Body of pancreas (tissue), 4 donors: Measurements from ENCODE around the gene PDE9A. TPM values are rescaled to one million over a fixed set of nuclear protein-coding genes. Genes with fewer than 3 reads are reported as not detected.

Experiments
- ATAC-seq: fragments of 150-250 bp; one replicate; pipeline ENCODE4 v1.9.1; 2016
- DNase-seq, 4 donors: peaks; one replicate each; pipeline ENCODE4 v3.0.0-alpha.2; 2019
- H3K27ac ChIP-seq, 4 donors: fragments of 200-600 bp; sonication (generic); 1 replicate in 3 of 4; 2 replicates in 1 of 4; pipeline versions ENCODE4 v1.5.1 to v1.6.1; 2016 to 2019; ENCODE audit warnings: mild to moderate bottlenecking in 1 of 4, mixed read lengths in 1 of 4, moderate library complexity in 1 of 4
- H3K27me3 ChIP-seq, 2 donors: fragments of 200-600 bp; sonication (generic); one replicate each; pipeline ENCODE4 v1.6.0; 2016; ENCODE audit warnings: mild to moderate bottlenecking in 1 of 2
- H3K36me3 ChIP-seq, 2 donors: fragments of 200-600 bp; sonication (generic); replicated peaks in 1 of 2; 2 replicates each; pipeline ENCODE4 v1.5.1; 2016; ENCODE audit warnings: low read depth in 2 of 2; ENCODE audit not compliant: insufficient read depth in 1 of 2
- H3K4me1 ChIP-seq: fragments of 200-600 bp; sonication (generic); one replicate; pipeline ENCODE4 v1.6.0; 2016
- H3K4me3 ChIP-seq, 2 donors: fragments of 200-600 bp; sonication (generic); 1 replicate in 1 of 2; 2 replicates in 1 of 2; pipeline ENCODE4 v1.5.1; 2016 to 2019
- H3K9me3 ChIP-seq, 3 donors: fragments of 200-600 bp; sonication (generic); 1 replicate in 2 of 3; 2 replicates in 1 of 3; pipeline ENCODE4 v1.5.1; 2016
- POLR2A ChIP-seq, 3 donors: fragments of 450-650 bp; IDR thresholded peaks; one replicate each; pipeline ENCODE4 v1.6.1; 2016; ENCODE audit warnings: antibody characterized with exemption in 3 of 3, mild to moderate bottlenecking in 2 of 3
- WGBS, 2 donors: methylation state at CpG; one replicate each; pipeline ENCODE4 v1.1.5; 2017; 5-methylcytosine and 5-hydroxymethylcytosine counted together
- intact Hi-C: fragments of 100-400 bp; cut with DNase I; formaldehyde crosslinking; loops from one replicate; pipeline ENCODE4 v1.15.1; 2023
- total RNA-seq, 2 donors: library from RNA; depleted of rRNA; stranded (reverse); fragments of >200 nt; gene quantifications; one replicate each; pipeline ENCODE4 v1.1.0, GENCODE V29; 2016
- TF ChIP-seq, protein P1 (sequence below), 7 experiments: fragments of 450-650 bp in 4 of 7; fragments of 200-600 bp in 3 of 7; sonication (generic) in 3 of 7; IDR thresholded peaks; one replicate each; pipeline ENCODE4 v1.5.1; 2016 to 2019; ENCODE audit warnings: antibody characterized with exemption in 7 of 7

PDE9A gene
- total RNA-seq, 2 donors from 2014 or later, result 5.2 to 7.9 TPM

GRCh38 chr21:42737951-42738590, 84.7 kb downstream of the PDE9A start:
- TF ChIP-seq, protein P1, sequence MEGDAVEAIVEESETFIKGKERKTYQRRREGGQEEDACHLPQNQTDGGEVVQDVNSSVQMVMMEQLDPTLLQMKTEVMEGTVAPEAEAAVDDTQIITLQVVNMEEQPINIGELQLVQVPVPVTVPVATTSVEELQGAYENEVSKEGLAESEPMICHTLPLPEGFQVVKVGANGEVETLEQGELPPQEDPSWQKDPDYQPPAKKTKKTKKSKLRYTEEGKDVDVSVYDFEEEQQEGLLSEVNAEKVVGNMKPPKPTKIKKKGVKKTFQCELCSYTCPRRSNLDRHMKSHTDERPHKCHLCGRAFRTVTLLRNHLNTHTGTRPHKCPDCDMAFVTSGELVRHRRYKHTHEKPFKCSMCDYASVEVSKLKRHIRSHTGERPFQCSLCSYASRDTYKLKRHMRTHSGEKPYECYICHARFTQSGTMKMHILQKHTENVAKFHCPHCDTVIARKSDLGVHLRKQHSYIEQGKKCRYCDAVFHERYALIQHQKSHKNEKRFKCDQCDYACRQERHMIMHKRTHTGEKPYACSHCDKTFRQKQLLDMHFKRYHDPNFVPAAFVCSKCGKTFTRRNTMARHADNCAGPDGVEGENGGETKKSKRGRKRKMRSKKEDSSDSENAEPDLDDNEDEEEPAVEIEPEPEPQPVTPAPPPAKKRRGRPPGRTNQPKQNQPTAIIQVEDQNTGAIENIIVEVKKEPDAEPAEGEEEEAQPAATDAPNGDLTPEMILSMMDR (IDR thresholded peaks at IDR 0.05), result no peak
- TF ChIP-seq POLR2A (IDR thresholded peaks at IDR 0.05), result no peak
- Histone ChIP-seq H3K4me1 (peaks cover 40% of the 10 kb centered on the region), H3K36me3 (no peaks in the 10 kb centered on the region), H3K27me3 (no peaks in the 10 kb centered on the region), H3K27ac (peak overlapping the region; percentile 37 to 78 (median 66)), H3K9me3 (no peaks in the 10 kb centered on the region), H3K4me3 (no peak overlapping the region)
- 56 to 60% methylated on average over 13 to 16 of the region's 16 CpGs for WGBS, 2 donors
- peak in 3 of 4 donors; percentile 28 to 43 (median 42) for DNase-seq
- ATAC-seq, result peak; percentile 62
- intact Hi-C loops, result no loop called here

- Histone ChIP-seq H3K27me3 (no peaks in the 10 kb centered on the region), H3K36me3 (no peaks in the 10 kb centered on the region), H3K4me1 (peaks cover 31% of the 10 kb centered on the region), H3K27ac (peak overlapping the region in 3 of 4 donors; percentile 65 to 78 (median 68)), H3K9me3 (no peaks in the 10 kb centered on the region), H3K4me3 (no peak overlapping the region)
- TF ChIP-seq, protein P1 (IDR thresholded peaks at IDR 0.05), result no peak
- TF ChIP-seq POLR2A (IDR thresholded peaks at IDR 0.05), result no peak
- 84 to 87% methylated on average over 7 to 21 of the region's 21 CpGs for WGBS, 2 donors
- DNase-seq (no peak), ATAC-seq (no peak)
- intact Hi-C loops, result no loop called here
These were observed 85.9 kb downstream of the PDE9A start for GRCh38 chr21:42739061-42739931.

DNA sequence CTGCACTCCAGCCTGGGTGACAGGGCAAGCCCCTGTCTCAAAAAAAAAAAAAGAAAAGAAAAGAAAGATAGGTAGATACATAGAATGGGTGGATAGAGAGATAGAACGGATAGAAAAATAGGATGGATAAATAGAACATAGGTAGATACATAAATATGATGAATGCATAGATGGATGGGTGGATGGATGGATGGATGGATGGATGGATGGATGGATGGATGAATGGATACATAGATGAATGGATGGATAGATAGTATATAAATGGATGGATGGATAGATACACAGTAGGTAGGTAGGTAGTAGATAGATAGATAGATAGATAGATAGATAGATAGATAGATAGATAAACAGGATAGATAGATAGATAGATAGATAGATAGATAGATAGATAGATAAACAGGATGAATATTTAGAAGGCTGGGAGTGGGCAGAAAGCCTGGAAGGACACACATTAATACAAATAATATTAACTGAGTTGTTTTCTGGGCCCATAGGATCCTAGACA, 87.0 kb downstream of the PDE9A start:
- no peak overlapping the region for H3K4me3 ChIP-seq
- no peak for ATAC-seq
- peaks cover 22% of the 10 kb centered on the region for H3K4me1 ChIP-seq
- H3K27ac ChIP-seq, result no peak overlapping the region
- intact Hi-C loops, result no loop called here
- H3K9me3 ChIP-seq, result no peaks in the 10 kb centered on the region
- no peak for DNase-seq
- WGBS, 2 donors, result 47 to 60% methylated on average over 1 of the region's 1 CpG
- TF ChIP-seq, protein P1 (IDR thresholded peaks at IDR 0.05), result no peak
- TF ChIP-seq POLR2A (IDR thresholded peaks at IDR 0.05), result no peak
- H3K27me3 ChIP-seq, result no peaks in the 10 kb centered on the region
- no peaks in the 10 kb centered on the region for H3K36me3 ChIP-seq

GRCh38 chr21:42741066-42741465, 87.6 kb downstream of the PDE9A start:
- intact Hi-C loops, result no loop called here
- TF ChIP-seq POLR2A (IDR thresholded peaks at IDR 0.05), result no peak
- TF ChIP-seq, protein P1 (IDR thresholded peaks at IDR 0.05), result no peak
- WGBS, 2 donors, result 59 to 65% methylated on average over 6 to 10 of the region's 10 CpGs
- ATAC-seq (no peak), DNase-seq (no peak)
- Histone ChIP-seq H3K27me3 (no peaks in the 10 kb centered on the region), H3K36me3 (no peaks in the 10 kb centered on the region), H3K9me3 (no peaks in the 10 kb centered on the region), H3K4me1 (peaks cover 22% of the 10 kb centered on the region), H3K27ac (no peak overlapping the region), H3K4me3 (no peak overlapping the region)
